DND-41 (cell line): ENCODE measurements around the gene MTPN.

Experiments
- ATAC-seq: fragments of 200-7000 bp; cut with Tn5 transposase; 3 replicates; pipeline ENCODE4 v1.9.1; 2021; ENCODE audit warnings: low read depth; ENCODE audit not compliant: insufficient read depth
- DNase-seq: peaks from one replicate; pipeline ENCODE4 v3.0.0-alpha.2; 2020
- H2AFZ ChIP-seq: 2 replicates; pipeline ENCODE4 v1.6.0; 2012; ENCODE audit warnings: low read depth, low read length
- H3K27ac ChIP-seq: 2 replicates; pipeline ENCODE4 v1.5.1; 2012; ENCODE audit warnings: low read length, inconsistent platforms
- H3K27me3 ChIP-seq: fragments of 200-600 bp; sonication (generic); 2 replicates; pipeline ENCODE4 v1.6.0; 2012; ENCODE audit warnings: low read length, mild to moderate bottlenecking, inconsistent platforms; ENCODE audit not compliant: insufficient read depth, poor library complexity
- H3K36me3 ChIP-seq: 2 replicates; pipeline ENCODE4 v1.5.1; 2012; ENCODE audit warnings: low read length, inconsistent platforms; ENCODE audit not compliant: insufficient read depth
- H3K4me1 ChIP-seq: 2 replicates; pipeline ENCODE4 v1.5.1; 2012; ENCODE audit warnings: mild to moderate bottlenecking, low read length; ENCODE audit not compliant: insufficient read depth
- H3K4me2 ChIP-seq: 2 replicates; pipeline ENCODE4 v1.6.0; 2012; ENCODE audit warnings: mild to moderate bottlenecking, moderate library complexity, low read length, inconsistent platforms; ENCODE audit not compliant: insufficient read depth
- H3K4me3 ChIP-seq, 2 experiments: fragments of 200-600 bp in 1 of 2; shearing (Covaris generic) in 1 of 2; 2 replicates each; pipeline ENCODE4 v1.5.1; 2012 to 2016; ENCODE audit warnings: inconsistent platforms in 2 of 2, low read length in 2 of 2, mild to moderate bottlenecking in 2 of 2, low read depth in 1 of 2, moderate library complexity in 1 of 2
- H3K79me2 ChIP-seq: 2 replicates; pipeline ENCODE4 v1.6.0; 2012; ENCODE audit warnings: low read length, inconsistent platforms; ENCODE audit not compliant: insufficient read depth
- H3K9ac ChIP-seq: 2 replicates; pipeline ENCODE4 v1.6.0; 2012; ENCODE audit warnings: low read depth, mild to moderate bottlenecking, inconsistent platforms, low read length, moderate library complexity
- H3K9me3 ChIP-seq: 2 replicates; pipeline ENCODE4 v1.5.1; 2012; ENCODE audit warnings: low read length, moderate library complexity, mild to moderate bottlenecking, inconsistent platforms; ENCODE audit not compliant: insufficient read depth, severe bottlenecking
- H4K20me1 ChIP-seq: 2 replicates; pipeline ENCODE4 v1.6.0; 2012; ENCODE audit warnings: low read length; ENCODE audit not compliant: insufficient read depth
- EZH2 ChIP-seq: IDR thresholded peaks from 3 replicates; pipeline ENCODE4 v1.6.1; 2012; ENCODE audit warnings: borderline replicate concordance, low read depth, mild to moderate bottlenecking, moderate library complexity, low read length, inconsistent platforms; ENCODE audit not compliant: severe bottlenecking
- TF ChIP-seq, protein P1 (sequence below): IDR thresholded peaks from 2 replicates; pipeline ENCODE4 v1.5.1; 2012; ENCODE audit warnings: borderline replicate concordance, low read length, moderate library complexity, mild to moderate bottlenecking; ENCODE audit not compliant: poor library complexity, severe bottlenecking; ENCODE audit errors: extremely low read depth

The MTPN gene

DNA sequence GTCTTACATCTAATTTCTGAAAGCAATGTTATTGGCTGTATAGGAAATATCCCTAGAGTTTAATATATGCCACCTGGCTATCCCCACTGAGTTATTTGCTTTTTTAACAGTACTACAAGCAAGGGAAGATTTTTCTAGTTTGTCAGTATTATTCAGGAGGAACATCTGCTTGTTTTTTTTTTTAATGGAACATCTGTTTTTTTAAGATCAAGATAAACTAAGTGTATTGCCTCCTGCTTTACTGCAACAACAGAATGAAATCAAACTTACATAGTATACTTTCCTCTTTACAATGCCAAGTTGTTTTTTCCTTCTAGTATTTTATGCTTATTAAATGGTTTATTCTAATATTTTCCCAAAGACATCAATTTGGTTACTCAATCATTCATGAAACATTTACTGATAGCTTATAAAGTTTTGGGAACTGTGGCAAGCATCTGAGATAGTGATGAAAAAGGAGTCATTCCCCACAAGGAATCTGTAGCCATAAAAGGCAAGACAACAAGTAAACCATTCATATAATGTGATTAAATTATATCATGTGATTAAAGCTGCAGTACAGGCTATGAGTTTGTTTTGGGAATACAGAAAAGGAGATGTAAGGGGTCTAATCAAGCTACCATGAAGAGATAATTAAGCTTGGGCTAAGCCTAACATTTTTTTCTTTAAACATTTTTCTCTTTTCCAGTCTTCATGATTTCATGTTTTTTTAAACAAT is 17.4 kb downstream of the MTPN start:
- H3K27ac ChIP-seq = no peak overlapping the region
- H3K4me3 ChIP-seq = no peak overlapping the region
- peaks cover 37% of the 10 kb centered on the region; the same call in 1 of the 2 replicates for H4K20me1 ChIP-seq
- ATAC-seq (no peak), DNase-seq (no peak)
- no peak overlapping the region for H3K9ac ChIP-seq
- H2AFZ ChIP-seq = no peak overlapping the region
- no peaks in the 10 kb centered on the region for H3K4me1 ChIP-seq
- no peak overlapping the region for H3K4me2 ChIP-seq
- peaks cover 99% of the 10 kb centered on the region for H3K79me2 ChIP-seq
- no peaks in the 10 kb centered on the region for H3K27me3 ChIP-seq
- peaks cover 17% of the 10 kb centered on the region; the same call in 1 of the 2 replicates for H3K36me3 ChIP-seq
- no peak for TF ChIP-seq EZH2
- TF ChIP-seq, protein P1, sequence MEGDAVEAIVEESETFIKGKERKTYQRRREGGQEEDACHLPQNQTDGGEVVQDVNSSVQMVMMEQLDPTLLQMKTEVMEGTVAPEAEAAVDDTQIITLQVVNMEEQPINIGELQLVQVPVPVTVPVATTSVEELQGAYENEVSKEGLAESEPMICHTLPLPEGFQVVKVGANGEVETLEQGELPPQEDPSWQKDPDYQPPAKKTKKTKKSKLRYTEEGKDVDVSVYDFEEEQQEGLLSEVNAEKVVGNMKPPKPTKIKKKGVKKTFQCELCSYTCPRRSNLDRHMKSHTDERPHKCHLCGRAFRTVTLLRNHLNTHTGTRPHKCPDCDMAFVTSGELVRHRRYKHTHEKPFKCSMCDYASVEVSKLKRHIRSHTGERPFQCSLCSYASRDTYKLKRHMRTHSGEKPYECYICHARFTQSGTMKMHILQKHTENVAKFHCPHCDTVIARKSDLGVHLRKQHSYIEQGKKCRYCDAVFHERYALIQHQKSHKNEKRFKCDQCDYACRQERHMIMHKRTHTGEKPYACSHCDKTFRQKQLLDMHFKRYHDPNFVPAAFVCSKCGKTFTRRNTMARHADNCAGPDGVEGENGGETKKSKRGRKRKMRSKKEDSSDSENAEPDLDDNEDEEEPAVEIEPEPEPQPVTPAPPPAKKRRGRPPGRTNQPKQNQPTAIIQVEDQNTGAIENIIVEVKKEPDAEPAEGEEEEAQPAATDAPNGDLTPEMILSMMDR = no peak
- H3K9me3 ChIP-seq = no peaks in the 10 kb centered on the region

DNA sequence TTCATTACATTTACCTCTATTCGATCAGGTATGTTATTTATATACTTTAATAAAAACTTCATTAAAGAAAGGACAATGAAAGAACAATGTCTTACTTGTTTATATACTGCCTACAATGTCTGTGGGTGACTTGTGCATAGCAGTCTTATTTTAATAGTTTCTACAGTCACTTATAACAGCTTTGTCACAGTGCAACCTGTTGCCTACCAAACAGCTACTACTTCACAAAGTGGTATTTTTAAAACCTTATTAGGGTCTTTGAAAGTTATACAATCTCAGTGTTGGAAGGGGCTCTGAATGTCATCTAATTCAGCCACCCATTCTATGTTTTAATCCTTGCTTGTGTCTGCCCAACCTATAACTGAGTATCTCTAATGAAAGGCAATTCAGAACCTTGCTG is 19.0 kb downstream of the MTPN start:
- Histone ChIP-seq H3K4me2 (no peak overlapping the region), H3K27ac (no peak overlapping the region), H3K27me3 (no peaks in the 10 kb centered on the region), H3K79me2 (peaks cover 98% of the 10 kb centered on the region), H2AFZ (no peak overlapping the region), H3K4me1 (no peaks in the 10 kb centered on the region), H3K9me3 (no peaks in the 10 kb centered on the region), H3K4me3 (no peak overlapping the region), H3K9ac (no peak overlapping the region), H3K36me3 (peaks cover 17% of the 10 kb centered on the region; the same call in 1 of the 2 replicates), H4K20me1 (peaks cover 37% of the 10 kb centered on the region; the same call in 1 of the 2 replicates)
- TF ChIP-seq EZH2 = no peak
- TF ChIP-seq, protein P1 = no peak
- ATAC-seq (no peak), DNase-seq (no peak)

DNA sequence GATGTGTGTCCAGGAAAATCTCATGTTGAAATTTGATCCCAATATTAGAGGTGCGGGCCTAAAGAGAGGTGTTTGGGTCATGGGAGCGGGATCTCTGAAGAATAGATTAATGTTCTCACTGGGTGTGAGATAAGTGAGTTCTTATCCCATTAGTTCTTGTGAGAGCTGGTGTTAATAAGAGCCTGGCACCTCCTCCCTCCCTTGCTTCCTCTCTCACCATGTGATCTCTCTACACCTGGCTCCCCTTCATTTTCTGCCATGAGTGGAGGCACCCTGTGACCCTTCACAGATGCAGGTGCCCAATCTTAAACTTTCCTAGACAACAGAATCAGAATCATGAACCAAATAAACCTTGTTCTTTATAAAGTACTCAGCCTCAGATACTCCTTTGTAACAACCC is 19.5 kb downstream of the MTPN start:
- H3K4me1 ChIP-seq = no peaks in the 10 kb centered on the region
- no peak overlapping the region for H3K4me3 ChIP-seq
- H2AFZ ChIP-seq = no peak overlapping the region
- H3K27me3 ChIP-seq = no peaks in the 10 kb centered on the region
- DNase-seq (no peak), ATAC-seq (no peak)
- peaks cover 35% of the 10 kb centered on the region; the same call in 1 of the 2 replicates for H4K20me1 ChIP-seq
- H3K36me3 ChIP-seq = peaks cover 20% of the 10 kb centered on the region; the same call in 1 of the 2 replicates
- H3K4me2 ChIP-seq = no peak overlapping the region
- H3K9ac ChIP-seq = no peak overlapping the region
- TF ChIP-seq, protein P1 = no peak
- TF ChIP-seq EZH2 = no peak
- H3K9me3 ChIP-seq = no peaks in the 10 kb centered on the region
- H3K27ac ChIP-seq = no peak overlapping the region
- H3K79me2 ChIP-seq = peaks cover 98% of the 10 kb centered on the region
